HG02973 (cell line): ENCODE measurements around the gene ADH5.
"Not testable (repeated sequence)": the region's sequence is repeated elsewhere in the genome, so short reads cannot be mapped to it uniquely, and the experiment has no call there.

ENCODE experiments used
- ATAC-seq: cut with Tn5 transposase; IDR thresholded peaks from one replicate; pipeline ENCODE4 v1.9.1; 2021; ENCODE audit warnings: moderate library complexity; ENCODE audit not compliant: unreplicated experiment

The ADH5 gene

GRCh38 chr4:99033956-99034355, 54.6 kb downstream of the ADH5 start:
- no peak for ATAC-seq

GRCh38 chr4:99029852-99030251, 58.7 kb downstream of the ADH5 start:
- no peak for ATAC-seq

GRCh38 chr4:99029018-99029735, 59.4 kb downstream of the ADH5 start:
- peak; percentile 75 for ATAC-seq

- ATAC-seq = no peak
Measured at GRCh38 chr4:99028187-99028586, 60.4 kb downstream of the ADH5 start.

- no peak for ATAC-seq
Measured at GRCh38 chr4:99027304-99027703, 61.3 kb downstream of the ADH5 start.

GRCh38 chr4:99025506-99025905, 63.1 kb downstream of the ADH5 start:
- ATAC-seq = no peak

GRCh38 chr4:99024481-99025275, 63.9 kb downstream of the ADH5 start:
- ATAC-seq = no peak

GRCh38 chr4:99023800-99024251, 64.8 kb downstream of the ADH5 start:
- not testable (repeated sequence) for ATAC-seq

GRCh38 chr4:99022566-99022965, 66.0 kb downstream of the ADH5 start:
- ATAC-seq = no peak

GRCh38 chr4:99021386-99021785, 67.2 kb downstream of the ADH5 start:
- ATAC-seq = no peak
